Vagina (tissue), 2 donors: ENCODE data around the gene RHOU. TPM values are rescaled to one million over a fixed set of nuclear protein-coding genes. Genes with fewer than 3 reads are reported as not detected.

Experiments used
- DNase-seq, 2 donors: peaks; one replicate each; pipeline ENCODE4 v3.0.0-alpha.2; 2017; ENCODE audit errors: extremely low spot score in 2 of 2
- H3K27ac ChIP-seq: fragments of 200-600 bp; sonication (generic); one replicate; pipeline ENCODE4 v1.5.1; 2019
- H3K27me3 ChIP-seq: fragments of 200-600 bp; sonication (generic); one replicate; pipeline ENCODE4 v1.5.1; 2019
- H3K36me3 ChIP-seq, 2 donors: fragments of 200-600 bp; sonication (generic); one replicate each; pipeline ENCODE4 v1.5.1; 2017 to 2019
- H3K4me1 ChIP-seq: fragments of 200-600 bp; sonication (generic); one replicate; pipeline ENCODE4 v1.5.1; 2019
- H3K4me3 ChIP-seq, 2 donors: fragments of 200-600 bp; sonication (generic); 1 replicate in 1 of 2; 2 replicates in 1 of 2; pipeline ENCODE4 v1.5.1; 2016 to 2019
- H3K9me3 ChIP-seq: fragments of 200-600 bp; sonication (generic); one replicate; pipeline ENCODE4 v1.5.1; 2019
- POLR2A ChIP-seq, 2 donors: fragments of 450-650 bp; IDR thresholded peaks; one replicate each; pipeline ENCODE4 v1.6.1; 2017; ENCODE audit warnings: antibody characterized with exemption in 2 of 2, mild to moderate bottlenecking in 2 of 2, moderate library complexity in 2 of 2
- POLR2AphosphoS5 ChIP-seq, 2 donors: sonication (generic); formaldehyde crosslinking; IDR thresholded peaks; one replicate each; pipeline ENCODE4 v1.9.0; 2017; ENCODE audit warnings: antibody characterized with exemption in 2 of 2, mild to moderate bottlenecking in 2 of 2, low read depth in 1 of 2; ENCODE audit not compliant: insufficient read depth in 1 of 2
- intact Hi-C: fragments of 100-400 bp; cut with DNase I; formaldehyde crosslinking; loops from one replicate; pipeline ENCODE4 v1.15.1; 2023
- total RNA-seq: library from RNA; depleted of rRNA; stranded (reverse); fragments of >200 nt; gene quantifications from one replicate; pipeline ENCODE4 v1.2.3, GENCODE V29; 2016
- TF ChIP-seq, protein P1 (sequence below), 3 experiments: fragments of 450-650 bp in 2 of 3; fragments of 200-600 bp in 1 of 3; sonication (generic) in 1 of 3; IDR thresholded peaks; one replicate each; pipeline ENCODE4 v1.5.1; 2017 to 2019; ENCODE audit warnings: antibody characterized with exemption in 3 of 3, mild to moderate bottlenecking in 2 of 3, moderate library complexity in 2 of 3

The RHOU gene
- total RNA-seq, 1 donor from 2014 or later = 10.8 TPM

DNA sequence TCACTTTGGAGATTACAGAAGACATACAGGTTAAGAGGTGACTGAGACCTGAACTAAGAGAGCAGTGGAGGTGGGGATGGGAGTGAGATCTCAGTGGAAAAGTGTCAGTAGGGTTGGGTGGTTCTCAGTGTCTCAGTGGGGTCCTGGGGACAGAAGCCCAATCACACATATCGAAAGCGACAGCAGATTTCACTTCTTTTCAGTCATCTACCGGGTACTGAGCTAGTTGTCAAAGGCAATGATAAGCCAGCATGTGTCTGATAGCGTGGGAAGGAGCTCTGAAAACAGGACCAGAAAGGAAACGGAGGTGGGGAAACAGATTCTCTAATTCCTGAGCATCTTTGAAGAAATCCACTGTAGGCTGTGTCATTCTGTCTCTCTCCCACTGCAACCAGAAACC lies 59.5 kb downstream of the RHOU start:
- no peaks in the 10 kb centered on the region for H3K9me3 ChIP-seq
- no peaks in the 10 kb centered on the region for H3K36me3 ChIP-seq
- TF ChIP-seq POLR2AphosphoS5 (IDR thresholded peaks at IDR 0.05; ENCODE audit: insufficient read depth in 1 of 2, low read depth in 1 of 2) = no peak
- TF ChIP-seq POLR2A (IDR thresholded peaks at IDR 0.05) = no peak
- TF ChIP-seq, protein P1, sequence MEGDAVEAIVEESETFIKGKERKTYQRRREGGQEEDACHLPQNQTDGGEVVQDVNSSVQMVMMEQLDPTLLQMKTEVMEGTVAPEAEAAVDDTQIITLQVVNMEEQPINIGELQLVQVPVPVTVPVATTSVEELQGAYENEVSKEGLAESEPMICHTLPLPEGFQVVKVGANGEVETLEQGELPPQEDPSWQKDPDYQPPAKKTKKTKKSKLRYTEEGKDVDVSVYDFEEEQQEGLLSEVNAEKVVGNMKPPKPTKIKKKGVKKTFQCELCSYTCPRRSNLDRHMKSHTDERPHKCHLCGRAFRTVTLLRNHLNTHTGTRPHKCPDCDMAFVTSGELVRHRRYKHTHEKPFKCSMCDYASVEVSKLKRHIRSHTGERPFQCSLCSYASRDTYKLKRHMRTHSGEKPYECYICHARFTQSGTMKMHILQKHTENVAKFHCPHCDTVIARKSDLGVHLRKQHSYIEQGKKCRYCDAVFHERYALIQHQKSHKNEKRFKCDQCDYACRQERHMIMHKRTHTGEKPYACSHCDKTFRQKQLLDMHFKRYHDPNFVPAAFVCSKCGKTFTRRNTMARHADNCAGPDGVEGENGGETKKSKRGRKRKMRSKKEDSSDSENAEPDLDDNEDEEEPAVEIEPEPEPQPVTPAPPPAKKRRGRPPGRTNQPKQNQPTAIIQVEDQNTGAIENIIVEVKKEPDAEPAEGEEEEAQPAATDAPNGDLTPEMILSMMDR (IDR thresholded peaks at IDR 0.05) = no peak
- no peaks in the 10 kb centered on the region for H3K27me3 ChIP-seq
- H3K4me1 ChIP-seq = no peaks in the 10 kb centered on the region
- intact Hi-C loops = no loop called here
- no peak for DNase-seq
- H3K4me3 ChIP-seq = no peak overlapping the region
- H3K27ac ChIP-seq = no peak overlapping the region

GRCh38 chr1:228795596-228795995 lies 60.3 kb downstream of the RHOU start:
- intact Hi-C loops = no loop called here

More at GRCh38 chr1:228795596-228795995, 60.3 kb downstream of the RHOU start:
- no peaks in the 10 kb centered on the region for H3K36me3 ChIP-seq
- TF ChIP-seq POLR2AphosphoS5 (IDR thresholded peaks at IDR 0.05; ENCODE audit: insufficient read depth in 1 of 2, low read depth in 1 of 2) (no peak), POLR2A (IDR thresholded peaks at IDR 0.05) (no peak)
- TF ChIP-seq, protein P1 (IDR thresholded peaks at IDR 0.05) = no peak
- no peak overlapping the region for H3K27ac ChIP-seq
- H3K27me3 ChIP-seq = no peaks in the 10 kb centered on the region
- no peaks in the 10 kb centered on the region for H3K9me3 ChIP-seq
- no peaks in the 10 kb centered on the region for H3K4me1 ChIP-seq
- no peak for DNase-seq
- H3K4me3 ChIP-seq = no peak overlapping the region

Other genes starting within 250 kb of the RHOU start
- 36.8 TPM for gene RNF187, start 248.1 kb upstream of the RHOU start, total RNA-seq